GM18498 (cell line): Measurements from ENCODE around the gene TFCP2L1.
"Not testable (repeated sequence)": the region's sequence is repeated elsewhere in the genome, so short reads cannot be mapped to it uniquely, and the experiment has no call there.

Experiments
- ATAC-seq: cut with Tn5 transposase; IDR thresholded peaks from one replicate; pipeline ENCODE4 v1.9.1; 2021; ENCODE audit warnings: mild to moderate bottlenecking, moderate library complexity; ENCODE audit not compliant: unreplicated experiment

The TFCP2L1 gene

DNA sequence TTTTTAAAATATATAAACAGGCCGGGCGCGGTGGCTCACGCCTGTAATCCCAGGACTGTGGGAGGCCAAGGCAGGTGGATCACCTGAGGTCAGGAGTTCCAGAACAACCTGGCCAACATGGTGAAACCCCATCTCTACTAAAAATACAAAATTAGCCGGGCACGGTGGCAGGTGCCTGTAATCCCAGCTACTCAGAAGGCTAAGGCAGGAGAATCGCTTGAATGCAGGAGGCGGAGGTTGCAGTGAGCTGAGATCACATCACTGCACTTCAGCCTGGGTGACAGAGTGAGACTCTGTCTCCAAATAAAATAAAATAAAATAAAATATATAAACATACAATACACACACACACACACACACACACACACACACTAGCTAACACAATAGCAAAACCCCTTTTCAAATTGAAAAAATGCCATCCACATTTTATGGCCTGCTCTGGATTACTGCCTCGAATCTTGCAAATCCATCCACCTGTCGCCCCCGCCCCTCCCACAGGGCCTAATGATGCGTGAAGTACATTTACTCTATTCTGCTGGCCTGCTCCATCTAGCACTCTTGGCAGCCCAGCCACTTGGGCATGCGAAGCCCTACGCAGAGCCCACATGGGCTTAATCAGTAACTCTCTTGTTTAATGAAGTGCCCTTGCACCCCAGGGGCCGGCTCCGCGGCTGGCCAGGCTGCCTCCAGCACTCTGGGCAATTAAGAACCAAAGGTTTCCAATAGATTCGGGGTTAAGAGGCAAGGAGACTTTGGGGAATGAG lies 57.4 kb downstream of the TFCP2L1 start:
- not testable (repeated sequence) for ATAC-seq

DNA sequence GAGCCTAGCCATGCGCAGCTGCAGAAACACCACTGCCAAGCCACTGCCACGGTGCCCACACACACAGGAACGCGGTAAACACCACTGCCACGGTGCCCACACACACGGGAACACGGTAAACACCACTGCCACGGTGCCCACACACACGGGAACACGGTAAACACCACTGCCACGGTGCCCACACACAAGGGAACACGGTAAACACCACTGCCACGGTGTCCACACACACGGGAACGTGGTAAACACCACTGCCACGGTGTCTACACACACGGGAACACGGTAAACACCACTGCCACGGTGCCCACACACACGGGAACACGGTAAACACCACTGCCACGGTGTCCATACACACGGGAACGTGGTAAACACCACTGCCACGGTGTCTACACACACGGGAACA lies 59.3 kb downstream of the TFCP2L1 start:
- not testable (repeated sequence) for ATAC-seq

DNA sequence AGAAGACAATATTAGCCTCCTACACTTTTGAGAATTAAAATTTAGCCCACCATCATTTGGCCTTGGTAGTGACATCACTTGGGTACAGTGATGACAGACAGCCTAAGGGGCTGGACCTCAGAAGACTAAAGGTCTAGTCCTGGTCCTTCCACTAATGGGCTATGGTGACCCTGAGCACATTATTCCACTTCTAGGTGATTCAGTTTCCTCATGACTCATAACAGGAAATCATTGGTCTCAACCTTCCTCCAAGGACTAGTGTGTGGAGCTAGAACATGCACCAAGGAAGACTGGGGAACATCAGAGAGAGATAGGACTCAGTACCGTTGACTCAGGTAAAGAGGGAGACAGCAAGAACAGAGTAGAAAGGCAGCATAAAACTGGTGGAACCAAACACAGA lies 64.0 kb downstream of the TFCP2L1 start:
- ATAC-seq: no peak

- no peak for ATAC-seq
Measured at GRCh38 chr2:121219866-121220265, 65.1 kb downstream of the TFCP2L1 start.

DNA sequence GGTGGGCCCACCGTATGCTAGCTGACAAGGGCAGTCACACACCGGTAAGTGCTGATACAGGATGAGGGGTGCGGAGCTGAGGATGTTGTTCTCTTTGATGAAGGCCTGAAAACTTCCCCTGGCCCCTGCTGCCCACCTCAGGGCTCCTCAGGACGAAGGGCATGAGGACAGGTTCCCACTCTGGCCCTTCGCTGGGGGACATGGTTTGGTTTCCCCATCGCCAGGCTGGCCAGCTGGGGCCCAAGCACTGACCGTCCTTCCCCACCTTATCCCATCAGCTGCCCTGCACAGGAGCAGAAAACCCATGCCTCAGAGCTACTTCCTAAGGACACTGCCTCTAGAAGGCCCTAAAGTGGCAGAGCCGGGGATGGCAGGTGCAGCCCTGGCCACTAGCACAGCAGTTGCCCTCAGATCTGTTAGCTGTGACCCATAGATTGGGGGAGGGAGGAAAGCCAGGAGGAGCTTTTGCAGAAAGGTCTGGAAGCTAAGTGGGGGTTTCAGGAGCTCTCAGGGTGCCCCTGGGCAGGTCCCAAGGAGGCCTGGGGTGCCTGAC lies 66.5 kb downstream of the TFCP2L1 start:
- ATAC-seq: no peak

- no peak for ATAC-seq
Measured at GRCh38 chr2:121217627-121218026, 67.4 kb downstream of the TFCP2L1 start.

- ATAC-seq: no peak
Measured at GRCh38 chr2:121214296-121214695, 70.7 kb downstream of the TFCP2L1 start.

GRCh38 chr2:121213386-121213785 lies 71.6 kb downstream of the TFCP2L1 start:
- no peak for ATAC-seq

- ATAC-seq: no peak
Measured at GRCh38 chr2:121212661-121213325, 72.2 kb downstream of the TFCP2L1 start.

DNA sequence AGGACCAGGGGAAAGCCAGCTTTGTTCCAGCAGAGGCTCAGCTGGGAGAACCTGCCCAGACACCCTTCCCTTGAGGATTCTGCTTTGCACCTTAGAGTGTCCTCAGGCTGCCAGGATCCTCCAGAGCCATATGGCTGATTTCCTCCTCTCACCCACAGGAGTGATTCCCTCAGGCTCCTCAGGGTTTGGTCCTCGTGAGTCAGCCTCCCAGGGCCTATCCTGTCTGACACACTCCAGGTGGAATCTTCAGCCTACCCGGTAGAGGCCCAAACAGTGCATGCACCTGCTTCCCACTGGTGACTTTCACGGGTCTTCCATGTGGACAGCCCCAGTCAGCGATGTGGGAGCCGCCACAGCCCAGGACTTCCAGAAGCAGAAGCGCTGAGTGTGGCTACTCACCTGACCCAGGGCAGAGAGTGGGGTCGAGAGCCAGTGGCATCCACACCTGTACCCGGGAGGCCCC lies 73.3 kb downstream of the TFCP2L1 start:
- no peak for ATAC-seq

- no peak for ATAC-seq
Measured at GRCh38 chr2:121211251-121211650, 73.8 kb downstream of the TFCP2L1 start.

- no peak for ATAC-seq
Measured at GRCh38 chr2:121210691-121211090, 74.3 kb downstream of the TFCP2L1 start.

- ATAC-seq: no peak
Measured at GRCh38 chr2:121209014-121209610, 75.9 kb downstream of the TFCP2L1 start.

- ATAC-seq: no peak
Measured at GRCh38 chr2:121207494-121207893, 77.5 kb downstream of the TFCP2L1 start.

GRCh38 chr2:121205321-121205942 lies 79.6 kb downstream of the TFCP2L1 start:
- no peak for ATAC-seq

DNA sequence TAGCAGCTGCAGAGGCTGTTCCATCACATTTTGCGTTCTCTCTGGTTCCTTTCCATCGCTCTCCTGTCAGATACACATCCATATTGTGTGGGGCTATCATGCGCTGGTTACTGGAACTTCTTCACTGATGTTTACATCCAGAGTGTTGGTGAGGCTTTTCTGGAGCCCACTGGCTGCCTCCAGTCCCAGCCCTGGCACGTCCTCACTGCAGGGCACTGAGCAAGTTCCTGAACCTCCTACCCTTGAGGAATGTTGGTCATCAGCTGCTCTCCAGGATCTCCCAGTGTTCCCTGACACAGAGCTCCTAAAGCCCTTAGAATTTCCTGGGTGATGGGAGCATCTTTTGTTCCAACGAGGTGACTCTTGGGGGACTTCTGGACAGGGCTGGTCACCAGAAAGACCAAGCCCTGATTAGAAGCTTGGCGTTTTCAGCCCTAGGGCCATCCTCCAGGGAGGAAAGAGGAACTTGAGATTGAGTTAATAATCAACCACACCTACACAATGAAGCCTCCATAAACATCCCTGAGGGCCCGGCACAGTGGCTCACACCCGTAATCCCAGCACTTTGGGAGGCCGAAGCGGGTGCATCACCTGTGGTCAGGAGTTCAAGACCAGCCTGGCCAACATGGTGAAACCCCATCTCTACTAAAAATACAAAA lies 81.3 kb downstream of the TFCP2L1 start:
- no peak for ATAC-seq

DNA sequence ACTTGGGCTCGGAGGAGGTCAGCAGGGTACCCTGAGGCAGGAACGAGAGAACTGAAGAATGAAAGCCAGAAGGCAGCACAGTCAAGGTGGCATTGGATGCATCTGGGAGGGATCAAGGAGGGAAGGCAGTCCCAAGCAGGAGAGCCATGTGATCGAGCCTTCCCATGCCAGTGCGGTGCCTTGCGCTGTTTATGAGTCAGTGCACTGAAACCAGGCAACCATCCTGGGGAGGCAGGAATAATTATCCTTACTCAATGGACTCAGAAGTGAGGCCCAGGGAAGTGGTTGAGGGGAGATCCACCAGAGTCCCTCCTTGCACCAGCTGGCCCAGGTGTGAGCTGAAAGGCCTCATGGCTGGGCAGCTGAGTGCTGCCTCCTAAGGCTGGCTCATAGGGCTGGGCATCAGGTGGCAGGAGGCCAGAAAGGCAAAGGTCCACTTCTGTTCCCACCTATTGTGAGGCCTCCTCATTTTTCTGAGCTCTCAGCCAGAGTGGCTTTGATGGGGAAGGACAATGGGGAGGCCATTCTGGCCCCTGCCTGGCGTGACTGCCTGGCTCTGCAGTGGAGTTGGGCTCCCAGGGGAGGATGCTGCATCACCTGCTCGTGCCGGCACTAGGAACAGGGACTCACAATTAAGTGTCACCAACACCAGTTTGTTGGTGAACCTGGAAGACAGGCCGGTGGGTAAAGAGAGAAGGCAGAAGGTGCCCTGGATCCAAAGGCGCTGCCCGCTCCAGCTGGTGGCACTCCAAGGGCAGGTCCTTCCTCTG lies 82.3 kb downstream of the TFCP2L1 start:
- ATAC-seq: no peak

DNA sequence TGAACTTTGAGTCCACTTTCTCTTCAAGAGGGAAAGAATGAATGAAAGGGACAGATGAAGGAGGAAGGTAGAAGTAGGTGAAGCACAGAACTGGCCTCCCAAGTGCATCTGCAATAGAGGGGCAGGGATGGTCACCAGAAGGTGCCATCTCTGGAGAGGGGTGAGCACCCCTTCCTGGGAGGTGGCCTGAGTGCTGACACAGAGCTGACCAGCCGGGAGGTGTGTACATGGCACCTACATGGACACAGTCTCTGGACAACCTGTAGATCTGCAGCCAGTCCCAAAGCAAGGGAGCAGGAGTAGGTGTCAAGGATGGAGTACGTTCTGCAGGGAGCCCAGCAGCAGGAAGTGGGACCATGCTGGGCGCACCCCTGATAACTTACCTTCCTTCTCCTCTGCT lies 83.2 kb downstream of the TFCP2L1 start:
- no peak for ATAC-seq

DNA sequence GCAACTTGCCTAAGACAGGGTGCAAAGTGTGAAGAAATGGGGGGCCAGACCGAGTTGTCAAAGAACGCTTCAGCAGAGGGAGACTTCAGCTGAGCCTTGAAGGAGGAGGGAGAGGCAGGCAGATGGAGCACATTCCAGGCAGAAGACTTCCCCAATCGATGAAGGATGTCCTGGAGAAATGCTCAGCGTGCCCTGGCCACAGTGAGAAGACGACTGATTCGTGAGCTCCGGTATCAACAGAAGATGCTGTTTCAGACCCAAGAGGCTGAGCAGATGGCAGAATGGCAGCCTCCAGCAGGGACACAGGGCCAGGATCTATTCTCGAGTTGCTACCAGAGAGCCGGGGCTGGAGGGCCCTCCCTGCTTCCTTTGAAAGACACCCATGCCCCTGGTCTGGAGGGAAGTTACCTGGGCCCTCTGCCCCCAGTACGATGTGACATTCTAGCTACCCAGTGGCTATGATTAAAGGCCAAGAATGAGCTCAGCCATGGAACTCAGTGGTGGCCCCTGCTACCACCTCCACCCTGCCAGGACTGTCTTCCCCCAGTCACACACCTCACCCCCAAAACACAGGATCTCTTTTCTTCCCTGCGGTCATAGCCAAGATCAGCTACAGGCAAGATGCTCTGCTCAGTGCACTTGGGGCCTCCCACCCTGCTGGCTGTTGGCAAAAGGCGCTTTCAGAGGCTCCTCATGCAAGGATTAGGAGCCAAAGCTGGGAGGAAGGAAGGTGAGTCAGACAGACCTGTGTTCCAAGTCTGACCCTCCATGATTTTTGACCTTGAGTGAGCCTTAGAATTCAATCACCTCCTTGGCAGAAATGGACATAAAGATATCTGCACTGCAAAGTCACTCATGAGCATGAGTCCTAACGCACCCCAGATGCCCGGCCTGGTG lies 84.3 kb downstream of the TFCP2L1 start:
- no peak for ATAC-seq
